ENCODE results near the gene REC8. TPM values are rescaled to one million over a fixed set of nuclear protein-coding genes. Genes with fewer than 3 reads are reported as not detected.

REC8 gene
- total RNA-seq, 1 experiment from 2014 or later = 58.0 TPM

GRCh38 chr14:24144451-24144850, 27.4 kb upstream of the REC8 start:
- DNase-seq = no peak
- Histone ChIP-seq H2BK12ac (ENCODE audit: insufficient read length, low read depth, low read length) (no peak overlapping the region), H3K27me3 (ENCODE audit: insufficient read depth, low read length) (no peaks in the 10 kb centered on the region), H2AK5ac (ENCODE audit: insufficient read length, low read length) (no peak overlapping the region), H3K56ac (ENCODE audit: insufficient read length, low read depth, low read length) (no peak overlapping the region), H3K79me2 (ENCODE audit: insufficient read depth, low read length) (peaks cover 10% of the 10 kb centered on the region; the same call in 1 of the 2 replicates), H3K4me1 (ENCODE audit: insufficient read depth, low read length) (no peaks in the 10 kb centered on the region), H3K79me1 (ENCODE audit: insufficient read depth, low read depth, low read length, poor library complexity, severe bottlenecking) (peaks cover 5% of the 10 kb centered on the region), H2AFZ (ENCODE audit: low read length) (no peak overlapping the region), H3T11ph (ENCODE audit: low read length) (no peak overlapping the region), H3K4me2 (ENCODE audit: insufficient read depth, insufficient read length, low read length) (no peak overlapping the region), H2BK5ac (ENCODE audit: insufficient read length, low read length) (no peak overlapping the region), H3K23me2 (ENCODE audit: insufficient read length, low read depth, low read length, poor library complexity, severe bottlenecking) (peaks cover 19% of the 10 kb centered on the region), H3K9me3 (ENCODE audit: control insufficient read depth, low read depth, low read length) (no peaks in the 10 kb centered on the region), H3K18ac (ENCODE audit: insufficient read length, low read depth, low read length) (no peak overlapping the region), H3K14ac (ENCODE audit: insufficient read depth, low read length) (no peak overlapping the region), H4K5ac (ENCODE audit: insufficient read length, low read depth, low read length) (no peak overlapping the region), H4K20me1 (ENCODE audit: control insufficient read depth, insufficient read depth, insufficient read length) (no peaks in the 10 kb centered on the region), H3K9ac (ENCODE audit: extremely low read depth, insufficient read length, low read length) (no peak overlapping the region), H2BK120ac (ENCODE audit: low read depth, low read length, poor library complexity, severe bottlenecking) (no peak overlapping the region), H3K27ac (ENCODE audit: insufficient read length, low read depth, low read length) (no peak overlapping the region), H3K23ac (ENCODE audit: insufficient read length, low read depth, low read length) (no peak overlapping the region), H4K8ac (replicated peaks; ENCODE audit: insufficient read length, low read depth, low read length) (no peak overlapping the region), H3K4ac (ENCODE audit: low read depth, low read length) (no peak overlapping the region), H2BK15ac (ENCODE audit: low read depth, low read length) (no peak overlapping the region), H4K91ac (ENCODE audit: insufficient read length, low read depth, low read length) (no peak overlapping the region), H2BK20ac (ENCODE audit: low read depth, low read length, poor library complexity, severe bottlenecking) (no peak overlapping the region)
- H3K4me3 Mint-ChIP-seq = no peak overlapping the region
- TF ChIP-seq, protein P1, sequence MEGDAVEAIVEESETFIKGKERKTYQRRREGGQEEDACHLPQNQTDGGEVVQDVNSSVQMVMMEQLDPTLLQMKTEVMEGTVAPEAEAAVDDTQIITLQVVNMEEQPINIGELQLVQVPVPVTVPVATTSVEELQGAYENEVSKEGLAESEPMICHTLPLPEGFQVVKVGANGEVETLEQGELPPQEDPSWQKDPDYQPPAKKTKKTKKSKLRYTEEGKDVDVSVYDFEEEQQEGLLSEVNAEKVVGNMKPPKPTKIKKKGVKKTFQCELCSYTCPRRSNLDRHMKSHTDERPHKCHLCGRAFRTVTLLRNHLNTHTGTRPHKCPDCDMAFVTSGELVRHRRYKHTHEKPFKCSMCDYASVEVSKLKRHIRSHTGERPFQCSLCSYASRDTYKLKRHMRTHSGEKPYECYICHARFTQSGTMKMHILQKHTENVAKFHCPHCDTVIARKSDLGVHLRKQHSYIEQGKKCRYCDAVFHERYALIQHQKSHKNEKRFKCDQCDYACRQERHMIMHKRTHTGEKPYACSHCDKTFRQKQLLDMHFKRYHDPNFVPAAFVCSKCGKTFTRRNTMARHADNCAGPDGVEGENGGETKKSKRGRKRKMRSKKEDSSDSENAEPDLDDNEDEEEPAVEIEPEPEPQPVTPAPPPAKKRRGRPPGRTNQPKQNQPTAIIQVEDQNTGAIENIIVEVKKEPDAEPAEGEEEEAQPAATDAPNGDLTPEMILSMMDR (conservative IDR thresholded peaks at IDR 0.05) = no peak
- WGBS (ENCODE audit: extremely low coverage, insufficient read length, low lambda C conversion rate) = no CpG with 5 or more reads among the region's 1 CpG
- no peak overlapping the region for H3K27ac Mint-ChIP-seq
- H3K4me1 Mint-ChIP-seq = peaks cover 29 to 31% of the 10 kb centered on the region in 2 experiments
- no peaks in the 10 kb centered on the region for H3K9me3 Mint-ChIP-seq
- H3K27me3 Mint-ChIP-seq (ENCODE audit: low read depth) = no peaks in the 10 kb centered on the region
- peaks cover 7 to 44% (median 43%) of the 10 kb centered on the region in 3 experiments for H3K36me3 Mint-ChIP-seq (ENCODE audit: insufficient read depth in 1 of 3, low read depth in 3 of 3)
